ENCODE measurements around the gene M1AP. TPM values are rescaled to one million over a fixed set of nuclear protein-coding genes. Genes with fewer than 3 reads are reported as not detected.

M1AP gene
- total and polyA plus RNA-seq, 3 donors from 2014 or later, result 11.7 to 21.4 (median 14.0) TPM

DNA sequence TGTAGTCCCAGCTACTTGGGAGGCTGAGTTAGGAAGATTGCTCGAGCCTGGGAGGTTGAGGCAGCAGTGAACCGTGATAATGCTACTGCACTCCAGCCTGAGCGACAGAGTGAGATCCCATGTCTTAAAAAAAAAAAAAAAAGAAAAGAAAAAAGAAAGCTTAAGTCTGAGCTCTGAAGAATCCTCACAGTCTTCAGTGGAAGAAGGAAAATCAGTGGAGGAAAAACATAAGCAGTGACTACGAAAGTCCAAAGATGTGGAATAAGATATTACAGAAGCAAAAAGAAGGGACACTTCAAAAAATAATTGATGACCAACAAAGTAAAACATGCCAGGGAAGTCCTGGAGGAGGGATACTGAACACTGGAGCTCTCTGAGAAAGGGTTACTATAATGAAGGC is 137.9 kb downstream of the M1AP start:
- Histone ChIP-seq H3K27me3 (no peaks in the 10 kb centered on the region), H3K4me3 (no peak overlapping the region), H3K4me1 (peaks cover 6% of the 10 kb centered on the region), H3K36me3 (ENCODE audit: low read depth, missing control alignments) (no peaks in the 10 kb centered on the region), H3K27ac (no peak overlapping the region), H3K9me3 (no peaks in the 10 kb centered on the region)
- WGBS, 2 donors, result 74 to 76% methylated on average over 4 of the region's 4 CpGs
- intact Hi-C loops (cut with DNase I; ENCODE audit: low total_unique reads), result no loop called here
- TF ChIP-seq POLR2A (IDR thresholded peaks at IDR 0.05), result no peak
- TF ChIP-seq, protein P1, sequence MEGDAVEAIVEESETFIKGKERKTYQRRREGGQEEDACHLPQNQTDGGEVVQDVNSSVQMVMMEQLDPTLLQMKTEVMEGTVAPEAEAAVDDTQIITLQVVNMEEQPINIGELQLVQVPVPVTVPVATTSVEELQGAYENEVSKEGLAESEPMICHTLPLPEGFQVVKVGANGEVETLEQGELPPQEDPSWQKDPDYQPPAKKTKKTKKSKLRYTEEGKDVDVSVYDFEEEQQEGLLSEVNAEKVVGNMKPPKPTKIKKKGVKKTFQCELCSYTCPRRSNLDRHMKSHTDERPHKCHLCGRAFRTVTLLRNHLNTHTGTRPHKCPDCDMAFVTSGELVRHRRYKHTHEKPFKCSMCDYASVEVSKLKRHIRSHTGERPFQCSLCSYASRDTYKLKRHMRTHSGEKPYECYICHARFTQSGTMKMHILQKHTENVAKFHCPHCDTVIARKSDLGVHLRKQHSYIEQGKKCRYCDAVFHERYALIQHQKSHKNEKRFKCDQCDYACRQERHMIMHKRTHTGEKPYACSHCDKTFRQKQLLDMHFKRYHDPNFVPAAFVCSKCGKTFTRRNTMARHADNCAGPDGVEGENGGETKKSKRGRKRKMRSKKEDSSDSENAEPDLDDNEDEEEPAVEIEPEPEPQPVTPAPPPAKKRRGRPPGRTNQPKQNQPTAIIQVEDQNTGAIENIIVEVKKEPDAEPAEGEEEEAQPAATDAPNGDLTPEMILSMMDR (IDR thresholded peaks at IDR 0.05), result no peak
- no peak for DNase-seq

DNA sequence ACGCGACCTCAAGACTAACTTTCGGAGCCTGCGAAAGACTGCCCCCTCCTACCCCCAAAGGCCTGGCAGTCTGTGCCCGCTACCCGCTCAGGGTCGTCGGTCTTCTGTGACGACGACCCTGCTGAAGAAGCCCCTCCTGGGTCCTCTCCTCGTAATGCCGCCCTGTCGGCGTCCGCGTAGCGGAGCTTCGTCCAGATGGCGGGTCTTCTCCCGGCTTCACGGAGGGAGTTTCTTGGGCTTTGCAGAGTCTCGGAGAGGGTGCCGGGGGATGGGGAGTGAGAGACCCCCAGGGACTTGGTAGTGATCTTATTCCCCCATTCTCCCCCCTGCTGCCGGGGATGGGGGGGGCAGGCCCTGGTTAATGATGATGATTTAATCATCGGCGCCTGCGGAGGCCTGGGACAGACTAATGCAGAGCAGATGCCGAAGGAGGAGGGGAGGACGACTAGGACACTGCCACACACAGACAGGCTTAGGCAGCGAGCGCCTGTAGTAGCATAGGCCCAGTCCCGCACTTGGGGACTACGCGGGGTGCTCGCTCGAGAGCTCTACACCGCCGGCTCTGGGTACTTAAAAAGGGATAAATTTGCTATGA is 140.1 kb downstream of the M1AP start:
- Histone ChIP-seq H3K9me3 (no peaks in the 10 kb centered on the region), H3K4me3 (peak overlapping the region; percentile 76 to 80), H3K4me1 (peaks cover 6% of the 10 kb centered on the region), H3K27me3 (no peaks in the 10 kb centered on the region), H3K36me3 (ENCODE audit: low read depth, missing control alignments) (peaks cover 4% of the 10 kb centered on the region), H3K27ac (peak overlapping the region; percentile 99)
- TF ChIP-seq, protein P1 (IDR thresholded peaks at IDR 0.05), result no peak
- no peak for TF ChIP-seq POLR2A (IDR thresholded peaks at IDR 0.05)
- DNase-seq, result peak; percentile 54
- 10 to 18% methylated on average over 25 to 38 of the region's 38 CpGs for WGBS, 2 donors
- intact Hi-C loops (cut with DNase I; ENCODE audit: low total_unique reads), result no loop called here

Other genes starting within 250 kb of the M1AP start
- gene C2orf81, start 226.7 kb downstream of the M1AP start, total RNA-seq, result 10 to 100 TPM; 10.4 to 15.7 TPM
- 23.1 TPM for gene C2orf81, start 226.7 kb downstream of the M1AP start, polyA plus RNA-seq (ENCODE audit: insufficient read depth, low read depth, low replicate concordance)
- gene WDR54, start 226.6 kb downstream of the M1AP start, total RNA-seq, result 10 to 100 TPM; 27.5 to 31.7 TPM
- 90.6 TPM for gene WDR54, start 226.6 kb downstream of the M1AP start, polyA plus RNA-seq (ENCODE audit: insufficient read depth, low read depth, low replicate concordance)
- 10 to 100 TPM; 11.1 to 12.8 TPM for gene RTKN, start 206.4 kb downstream of the M1AP start, total RNA-seq
- gene RTKN, start 206.4 kb downstream of the M1AP start, polyA plus RNA-seq (ENCODE audit: insufficient read depth, low read depth, low replicate concordance), result 8.8 TPM
- 10 to 100 TPM; 23.1 to 27.9 TPM for gene INO80B, start 193.2 kb downstream of the M1AP start, total RNA-seq
- 59.3 TPM for gene INO80B, start 193.2 kb downstream of the M1AP start, polyA plus RNA-seq (ENCODE audit: insufficient read depth, low read depth, low replicate concordance)
- 10 to 100 TPM; 73.8 to 84.3 TPM for gene WBP1, start 189.9 kb downstream of the M1AP start, total RNA-seq
- 80.8 TPM for gene WBP1, start 189.9 kb downstream of the M1AP start, polyA plus RNA-seq (ENCODE audit: insufficient read depth, low read depth, low replicate concordance)
- gene MOGS, start 182.9 kb downstream of the M1AP start, total RNA-seq, result 10 to 100 TPM; 44.8 to 45.7 TPM
- gene MOGS, start 182.9 kb downstream of the M1AP start, polyA plus RNA-seq (ENCODE audit: insufficient read depth, low read depth, low replicate concordance), result 41.3 TPM
- gene MRPL53, start 175.7 kb downstream of the M1AP start, total RNA-seq, result 10 to 100 TPM; 23.6 to 46.0 TPM
- 64.8 TPM for gene MRPL53, start 175.7 kb downstream of the M1AP start, polyA plus RNA-seq (ENCODE audit: insufficient read depth, low read depth, low replicate concordance)
- gene CCDC142, start 165.3 kb downstream of the M1AP start, total RNA-seq, result 10 to 100 TPM; 29.4 to 30.2 TPM
- 15.5 TPM for gene CCDC142, start 165.3 kb downstream of the M1AP start, polyA plus RNA-seq (ENCODE audit: insufficient read depth, low read depth, low replicate concordance)
- gene TTC31, start 165.2 kb downstream of the M1AP start, total RNA-seq, result 10 to 100 TPM; 30.1 to 36.2 TPM
- gene TTC31, start 165.2 kb downstream of the M1AP start, polyA plus RNA-seq (ENCODE audit: insufficient read depth, low read depth, low replicate concordance), result 19.6 TPM
- gene LBX2, start 148.7 kb downstream of the M1AP start, total RNA-seq, result 1 to 10 TPM in 1 of 2 donors, not detected in 1; 1.4 TPM
- 0.33 TPM for gene LBX2, start 148.7 kb downstream of the M1AP start, polyA plus RNA-seq (ENCODE audit: insufficient read depth, low read depth, low replicate concordance)
- gene PCGF1, start 140.6 kb downstream of the M1AP start, total RNA-seq, result 10 to 100 TPM; 17.0 to 20.1 TPM
- 25.3 TPM for gene PCGF1, start 140.6 kb downstream of the M1AP start, polyA plus RNA-seq (ENCODE audit: insufficient read depth, low read depth, low replicate concordance)
- 1 to 10 TPM; 1.3 to 4.5 TPM for gene TLX2, start 133.9 kb downstream of the M1AP start, total RNA-seq
- 1.1 TPM for gene TLX2, start 133.9 kb downstream of the M1AP start, polyA plus RNA-seq (ENCODE audit: insufficient read depth, low read depth, low replicate concordance)
- under 1 TPM in 1 of 2 donors, not detected in 1; 0.43 TPM for gene DQX1, start 122.1 kb downstream of the M1AP start, total RNA-seq
- 0.86 TPM for gene DQX1, start 122.1 kb downstream of the M1AP start, polyA plus RNA-seq (ENCODE audit: insufficient read depth, low read depth, low replicate concordance)
- 100 to 1,000 TPM; 141 to 169 TPM for gene AUP1, start 118.6 kb downstream of the M1AP start, total RNA-seq
- gene AUP1, start 118.6 kb downstream of the M1AP start, polyA plus RNA-seq (ENCODE audit: insufficient read depth, low read depth, low replicate concordance), result 107 TPM
- gene HTRA2, start 118.4 kb downstream of the M1AP start, total RNA-seq, result 10 to 100 TPM; 36.5 to 46.8 TPM
- 45.8 TPM for gene HTRA2, start 118.4 kb downstream of the M1AP start, polyA plus RNA-seq (ENCODE audit: insufficient read depth, low read depth, low replicate concordance)
- 10 to 100 TPM; 13.1 to 15.2 TPM for gene LOXL3, start 94.4 kb downstream of the M1AP start, total RNA-seq
- gene LOXL3, start 94.4 kb downstream of the M1AP start, polyA plus RNA-seq (ENCODE audit: insufficient read depth, low read depth, low replicate concordance), result 10.5 TPM
- gene DOK1, start 93.6 kb downstream of the M1AP start, total RNA-seq, result 10 to 100 TPM; 11.2 to 19.3 TPM
- gene DOK1, start 93.6 kb downstream of the M1AP start, polyA plus RNA-seq (ENCODE audit: insufficient read depth, low read depth, low replicate concordance), result 9.3 TPM
- 10 to 100 TPM; 13.3 to 14.3 TPM for gene SEMA4F, start 5.9 kb upstream of the M1AP start, total RNA-seq
- gene SEMA4F, start 5.9 kb upstream of the M1AP start, polyA plus RNA-seq (ENCODE audit: insufficient read depth, low read depth, low replicate concordance), result 9.1 TPM
- gene HK2, start 185.8 kb upstream of the M1AP start, total RNA-seq, result 100 to 1,000 TPM; 142 to 164 TPM
- 83.5 TPM for gene HK2, start 185.8 kb upstream of the M1AP start, polyA plus RNA-seq (ENCODE audit: insufficient read depth, low read depth, low replicate concordance)